Transverse colon (tissue), 4 donors: Measurements from ENCODE around the gene LONP2. TPM values are rescaled to one million over a fixed set of nuclear protein-coding genes. Genes with fewer than 3 reads are reported as not detected.

ENCODE experiments used
- DNase-seq: peaks from one replicate; pipeline ENCODE4 v3.0.0-alpha.2; 2019
- H3K27ac ChIP-seq, 4 donors: fragments of 200-600 bp; sonication (generic); 2 replicates each; pipeline ENCODE4 v1.5.1; 2016 to 2018; ENCODE audit warnings: inconsistent platforms in 4 of 4
- H3K27me3 ChIP-seq: fragments of 200-600 bp; sonication (generic); 2 replicates; pipeline ENCODE4 v1.5.1; 2017; ENCODE audit warnings: inconsistent platforms
- H3K36me3 ChIP-seq, 4 donors: fragments of 200-600 bp; sonication (generic); 2 replicates each; pipeline ENCODE4 v1.5.1; 2017 to 2019; ENCODE audit warnings: inconsistent platforms in 4 of 4
- H3K4me1 ChIP-seq, 4 donors: fragments of 200-600 bp; sonication (generic); 2 replicates each; pipeline ENCODE4 v1.5.1; 2017 to 2020; ENCODE audit warnings: inconsistent platforms in 4 of 4
- H3K4me3 ChIP-seq, 4 donors: fragments of 200-600 bp; sonication (generic); 1 replicate in 1 of 4; 2 replicates in 3 of 4; pipeline versions ENCODE4 v1.5.1 to v1.6.1; 2017 to 2019; ENCODE audit warnings: inconsistent platforms in 4 of 4
- H3K9me3 ChIP-seq, 2 donors: fragments of 200-600 bp; sonication (generic); 2 replicates each; pipeline ENCODE4 v1.5.1; 2017 to 2019; ENCODE audit warnings: inconsistent platforms in 2 of 2
- EP300 ChIP-seq: sonication (generic); formaldehyde crosslinking; IDR thresholded peaks from one replicate; pipeline ENCODE4 v1.6.1; 2017; ENCODE audit warnings: antibody characterized with exemption, low read depth
- POLR2A ChIP-seq: fragments of 450-650 bp; IDR thresholded peaks from one replicate; pipeline ENCODE4 v1.6.1; 2016; ENCODE audit warnings: antibody characterized with exemption, mild to moderate bottlenecking, moderate library complexity
- POLR2AphosphoS5 ChIP-seq, 3 donors: sonication (generic); formaldehyde crosslinking; IDR thresholded peaks; one replicate each; pipeline ENCODE4 v1.6.1; 2016; ENCODE audit warnings: antibody characterized with exemption in 3 of 3
- WGBS, 2 donors: methylation state at CpG; one replicate each; pipeline ENCODE4 v1.1.5; 2018; ENCODE audit warnings: low coverage in 1 of 2; 5-methylcytosine and 5-hydroxymethylcytosine counted together
- in situ Hi-C, 4 donors: fragments of 200-750 bp; cut with MboI; loops; one replicate each; pipeline versions ENCODE4 v1.15.0 to v1.15.1; 2017; ENCODE audit warnings: low sequenced_read_pairs in 3 of 4, low pct_ligation_motif_present in 1 of 4, low pct_unique_long_range_greater_than_20kb in 1 of 4
- intact Hi-C: fragments of 100-400 bp; cut with DNase I; formaldehyde crosslinking; loops from one replicate; pipeline ENCODE4 v1.15.1; 2023; ENCODE audit warnings: low total_unique reads
- total RNA-seq, 4 donors: library from RNA; depleted of rRNA; stranded (reverse); fragments of >200 nt; gene quantifications; one replicate each; pipeline ENCODE4 v1.1.0, GENCODE V29; 2016
- TF ChIP-seq, protein P1 (sequence below), 5 experiments: fragments of 200-600 bp in 3 of 5; fragments of 450-650 bp in 2 of 5; sonication (generic) in 3 of 5; IDR thresholded peaks; 1 replicate in 2 of 5; 2 replicates in 3 of 5; pipeline ENCODE4 v1.5.1; 2016 to 2017; ENCODE audit warnings: antibody characterized with exemption in 5 of 5, inconsistent platforms in 3 of 5, mild to moderate bottlenecking in 2 of 5, moderate library complexity in 1 of 5

The LONP2 gene
- total RNA-seq, 4 donors from 2014 or later = 51.3 to 104 (median 65.3) TPM

DNA sequence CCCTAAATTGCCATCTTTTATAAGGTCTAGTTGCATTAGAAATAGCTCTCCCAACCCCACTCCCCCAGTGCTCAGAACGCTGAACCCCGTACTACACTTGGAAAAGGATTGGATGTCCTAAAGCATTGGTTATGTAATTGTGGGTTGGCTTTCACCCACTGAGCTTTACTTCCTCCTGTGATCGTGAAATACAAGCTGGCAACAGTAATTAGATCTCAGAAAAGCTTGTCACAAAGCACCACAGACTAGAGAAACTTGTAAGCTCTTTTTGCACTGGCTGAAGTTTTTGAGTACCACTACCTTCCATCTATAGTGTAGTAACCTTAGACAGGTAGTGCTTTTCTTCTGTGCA, 86.7 kb downstream of the LONP2 start:
- peaks cover 0 to 3% (median 0%) of the 10 kb centered on the region in 4 donors for H3K4me1 ChIP-seq
- no peaks in the 10 kb centered on the region for H3K27me3 ChIP-seq
- H3K36me3 ChIP-seq = peaks cover 0 to 15% (median 7%) of the 10 kb centered on the region in 4 donors
- DNase-seq = no peak
- H3K27ac ChIP-seq = no peak overlapping the region
- in situ Hi-C loops (loop anchor here in 1 of 4 donors (25.0 kb wide), 1 partner anchor 306 kb away; no protein-coding TSS in a partner anchor), intact Hi-C loops (no loop called here)
- WGBS, 2 donors = 24 to 56% methylated on average over 3 of the region's 3 CpGs
- no peaks in the 10 kb centered on the region for H3K9me3 ChIP-seq
- TF ChIP-seq POLR2AphosphoS5 (IDR thresholded peaks at IDR 0.05) (no peak), POLR2A (no peak), EP300 (no peak)
- TF ChIP-seq, protein P1, sequence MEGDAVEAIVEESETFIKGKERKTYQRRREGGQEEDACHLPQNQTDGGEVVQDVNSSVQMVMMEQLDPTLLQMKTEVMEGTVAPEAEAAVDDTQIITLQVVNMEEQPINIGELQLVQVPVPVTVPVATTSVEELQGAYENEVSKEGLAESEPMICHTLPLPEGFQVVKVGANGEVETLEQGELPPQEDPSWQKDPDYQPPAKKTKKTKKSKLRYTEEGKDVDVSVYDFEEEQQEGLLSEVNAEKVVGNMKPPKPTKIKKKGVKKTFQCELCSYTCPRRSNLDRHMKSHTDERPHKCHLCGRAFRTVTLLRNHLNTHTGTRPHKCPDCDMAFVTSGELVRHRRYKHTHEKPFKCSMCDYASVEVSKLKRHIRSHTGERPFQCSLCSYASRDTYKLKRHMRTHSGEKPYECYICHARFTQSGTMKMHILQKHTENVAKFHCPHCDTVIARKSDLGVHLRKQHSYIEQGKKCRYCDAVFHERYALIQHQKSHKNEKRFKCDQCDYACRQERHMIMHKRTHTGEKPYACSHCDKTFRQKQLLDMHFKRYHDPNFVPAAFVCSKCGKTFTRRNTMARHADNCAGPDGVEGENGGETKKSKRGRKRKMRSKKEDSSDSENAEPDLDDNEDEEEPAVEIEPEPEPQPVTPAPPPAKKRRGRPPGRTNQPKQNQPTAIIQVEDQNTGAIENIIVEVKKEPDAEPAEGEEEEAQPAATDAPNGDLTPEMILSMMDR (IDR thresholded peaks at IDR 0.05) = no peak
- no peak overlapping the region for H3K4me3 ChIP-seq

DNA sequence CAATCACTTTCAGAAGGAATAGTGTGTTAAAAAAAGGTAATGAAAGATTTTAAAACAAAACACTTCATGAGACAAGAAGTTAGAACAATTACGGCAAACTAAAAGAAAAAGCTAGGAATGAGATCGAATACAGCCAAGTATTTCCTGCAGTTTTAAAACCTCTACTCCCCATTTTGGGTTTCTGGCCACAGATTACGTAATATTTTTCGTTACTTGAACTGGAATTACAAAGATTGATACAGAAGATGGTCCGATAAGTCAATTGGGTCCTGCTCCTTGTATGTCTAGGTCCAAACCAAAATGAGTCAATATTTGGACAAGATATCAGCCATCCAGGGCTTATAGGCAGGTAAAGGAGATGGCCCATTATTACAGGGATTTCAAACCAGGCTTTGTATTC, 88.9 kb downstream of the LONP2 start:
- H3K9me3 ChIP-seq = no peaks in the 10 kb centered on the region
- TF ChIP-seq EP300 = no peak
- TF ChIP-seq, protein P1 (IDR thresholded peaks at IDR 0.05) = no peak
- no peak for TF ChIP-seq POLR2A
- TF ChIP-seq POLR2AphosphoS5 (IDR thresholded peaks at IDR 0.05) = no peak
- no peaks in the 10 kb centered on the region for H3K27me3 ChIP-seq
- H3K36me3 ChIP-seq = peaks cover 0 to 15% (median 7%) of the 10 kb centered on the region in 4 donors
- no peak for DNase-seq
- peaks cover 0 to 3% (median 0%) of the 10 kb centered on the region in 4 donors for H3K4me1 ChIP-seq
- no peak overlapping the region for H3K27ac ChIP-seq
- in situ Hi-C loops = loop anchor here in 1 of 4 donors (25.0 kb wide), 1 partner anchor 304 kb away; no protein-coding TSS in a partner anchor
- 93 to 99% methylated on average over 5 of the region's 5 CpGs for WGBS, 2 donors
- intact Hi-C loops = no loop called here
- no peak overlapping the region for H3K4me3 ChIP-seq

DNA sequence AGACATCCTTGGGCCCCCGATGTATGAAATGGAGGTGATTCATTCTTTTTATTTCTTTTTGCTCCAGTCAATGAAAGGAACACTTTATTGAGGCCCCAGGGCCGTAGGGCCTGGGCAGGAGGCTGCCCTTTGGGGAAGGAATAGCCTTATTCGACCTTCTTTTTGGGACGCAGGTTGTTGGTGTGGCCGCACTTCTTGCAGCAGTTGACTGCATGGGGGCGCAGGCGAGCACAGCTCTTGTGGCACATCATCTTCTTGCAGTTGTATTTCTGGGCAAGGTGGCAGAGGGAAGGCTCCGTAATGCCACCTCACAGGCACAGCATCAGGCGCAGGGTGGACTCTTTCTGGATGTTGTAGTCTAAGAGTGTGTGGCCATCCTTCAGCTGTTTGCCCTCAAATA, 90.2 kb downstream of the LONP2 start:
- Histone ChIP-seq H3K27ac (no peak overlapping the region), H3K27me3 (no peaks in the 10 kb centered on the region), H3K4me1 (peaks cover 0 to 3% (median 0%) of the 10 kb centered on the region in 4 donors), H3K36me3 (peaks cover 0 to 15% (median 7%) of the 10 kb centered on the region in 4 donors), H3K4me3 (no peak overlapping the region), H3K9me3 (no peaks in the 10 kb centered on the region)
- intact Hi-C loops = no loop called here
- 99 to 100% methylated on average over 1 to 9 of the region's 9 CpGs for WGBS, 2 donors
- in situ Hi-C loops = loop anchor here in 1 of 4 donors (25.0 kb wide), 1 partner anchor 303 kb away; no protein-coding TSS in a partner anchor
- TF ChIP-seq POLR2A (no peak), POLR2AphosphoS5 (IDR thresholded peaks at IDR 0.05) (no peak), EP300 (no peak)
- TF ChIP-seq, protein P1 (IDR thresholded peaks at IDR 0.05) = no peak
- no peak for DNase-seq

DNA sequence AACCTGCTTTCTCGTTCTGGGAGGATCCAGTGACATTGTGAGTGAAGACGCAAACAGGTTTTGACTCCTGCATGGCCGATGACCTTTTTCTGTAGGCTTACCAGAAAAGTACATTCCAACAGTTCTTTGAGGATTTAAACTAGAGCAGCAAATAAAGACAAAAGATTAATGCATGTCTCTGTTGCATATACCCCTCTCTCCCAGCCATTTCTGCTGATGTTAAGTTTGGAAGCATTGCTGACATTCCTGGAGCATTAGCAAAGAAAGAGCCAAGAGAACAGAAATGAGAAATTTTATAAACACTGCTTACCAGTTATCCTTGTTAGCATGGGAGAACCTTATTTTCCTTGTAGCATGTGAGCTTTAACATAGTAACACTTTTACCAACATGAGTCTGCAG, 91.9 kb downstream of the LONP2 start:
- Histone ChIP-seq H3K4me1 (peaks cover 0 to 2% (median 0%) of the 10 kb centered on the region in 4 donors), H3K27me3 (no peaks in the 10 kb centered on the region), H3K4me3 (no peak overlapping the region), H3K36me3 (peaks cover 0 to 21% (median 8%) of the 10 kb centered on the region in 4 donors), H3K9me3 (no peaks in the 10 kb centered on the region), H3K27ac (no peak overlapping the region)
- DNase-seq = no peak
- in situ Hi-C loops (loop anchor here in 1 of 4 donors (25.0 kb wide), 1 partner anchor 301 kb away; no protein-coding TSS in a partner anchor), intact Hi-C loops (no loop called here)
- 90% methylated on average over 2 to 3 of the region's 3 CpGs for WGBS, 2 donors
- TF ChIP-seq POLR2A (no peak), EP300 (no peak), POLR2AphosphoS5 (IDR thresholded peaks at IDR 0.05) (no peak)
- TF ChIP-seq, protein P1 (IDR thresholded peaks at IDR 0.05) = no peak
